ENCODE results near the gene SLC19A1.

DNA sequence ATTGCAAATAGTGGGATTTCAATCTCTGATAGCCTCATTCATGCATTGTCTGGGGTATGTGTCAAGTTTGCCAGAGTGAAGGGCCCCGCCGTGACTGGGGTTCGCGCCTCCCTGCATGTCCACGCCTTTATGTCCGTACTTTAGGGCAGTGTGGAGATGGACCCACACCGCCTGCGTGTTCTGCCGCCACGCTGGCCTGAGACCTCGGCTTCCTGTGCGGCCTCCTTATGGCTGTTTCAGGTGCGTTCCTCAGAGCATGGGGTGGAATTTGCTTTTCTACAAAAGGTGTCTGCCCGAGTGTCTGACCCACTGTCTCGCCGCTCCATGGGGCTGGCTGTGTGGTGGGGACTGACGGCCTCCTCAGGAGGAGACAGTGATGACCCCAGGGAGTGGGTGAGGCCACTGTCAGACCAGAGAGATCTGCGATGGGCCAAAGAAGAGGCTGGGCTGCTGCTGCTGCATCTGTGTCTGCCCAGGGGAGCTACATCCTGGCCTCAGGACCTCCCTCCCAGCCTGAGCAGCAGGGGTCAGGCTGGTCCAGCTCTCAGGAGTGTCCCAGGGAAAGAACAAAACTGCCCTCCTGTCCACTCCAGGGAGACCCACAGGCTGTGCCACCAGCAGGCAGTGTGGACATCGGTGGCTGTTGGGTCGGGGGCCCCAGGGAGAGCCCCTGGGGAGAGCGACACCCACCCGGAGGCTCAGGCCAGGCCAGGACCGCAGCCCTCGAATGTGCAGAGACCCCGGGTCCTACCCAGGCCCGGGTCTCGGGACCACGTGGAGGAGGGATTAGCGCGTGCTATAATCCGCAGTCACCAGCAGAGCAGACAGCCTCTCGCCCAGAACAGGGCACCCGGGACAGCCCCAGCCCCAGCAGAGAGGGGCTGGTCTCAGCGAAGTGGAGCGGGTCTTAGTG is 9.8 kb upstream of the SLC19A1 start:
- TF ChIP-seq POLR2AphosphoS5 (IDR thresholded peaks at IDR 0.05), result no peak
- TF ChIP-seq, protein P1, sequence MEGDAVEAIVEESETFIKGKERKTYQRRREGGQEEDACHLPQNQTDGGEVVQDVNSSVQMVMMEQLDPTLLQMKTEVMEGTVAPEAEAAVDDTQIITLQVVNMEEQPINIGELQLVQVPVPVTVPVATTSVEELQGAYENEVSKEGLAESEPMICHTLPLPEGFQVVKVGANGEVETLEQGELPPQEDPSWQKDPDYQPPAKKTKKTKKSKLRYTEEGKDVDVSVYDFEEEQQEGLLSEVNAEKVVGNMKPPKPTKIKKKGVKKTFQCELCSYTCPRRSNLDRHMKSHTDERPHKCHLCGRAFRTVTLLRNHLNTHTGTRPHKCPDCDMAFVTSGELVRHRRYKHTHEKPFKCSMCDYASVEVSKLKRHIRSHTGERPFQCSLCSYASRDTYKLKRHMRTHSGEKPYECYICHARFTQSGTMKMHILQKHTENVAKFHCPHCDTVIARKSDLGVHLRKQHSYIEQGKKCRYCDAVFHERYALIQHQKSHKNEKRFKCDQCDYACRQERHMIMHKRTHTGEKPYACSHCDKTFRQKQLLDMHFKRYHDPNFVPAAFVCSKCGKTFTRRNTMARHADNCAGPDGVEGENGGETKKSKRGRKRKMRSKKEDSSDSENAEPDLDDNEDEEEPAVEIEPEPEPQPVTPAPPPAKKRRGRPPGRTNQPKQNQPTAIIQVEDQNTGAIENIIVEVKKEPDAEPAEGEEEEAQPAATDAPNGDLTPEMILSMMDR (IDR thresholded peaks at IDR 0.05), result no peak
